Left ventricle myocardium inferior (tissue), 1 donor: ENCODE measurements around the gene TRAF3. TPM values are rescaled to one million over a fixed set of nuclear protein-coding genes. Genes with fewer than 3 reads are reported as not detected.
A peak's percentile ranks its signal among the peaks of the same experiment; 100 is the strongest.

Source experiments
- DNase-seq: peaks from one replicate; pipeline ENCODE4 v3.0.0-alpha.2; 2020
- H3K27ac ChIP-seq: fragments of 200-600 bp; replicated peaks from 2 replicates; pipeline ENCODE4 v1.8.0; 2021
- H3K27me3 ChIP-seq: fragments of 200-600 bp; 2 replicates; pipeline ENCODE4 v1.8.0; 2021; ENCODE audit warnings: low read depth
- H3K36me3 ChIP-seq: fragments of 200-600 bp; 2 replicates; pipeline ENCODE4 v1.8.0; 2021
- H3K4me1 ChIP-seq: fragments of 200-600 bp; 2 replicates; pipeline ENCODE4 v1.8.0; 2021
- H3K4me3 ChIP-seq: fragments of 200-600 bp; 2 replicates; pipeline ENCODE4 v1.8.0; 2021; ENCODE audit warnings: mild to moderate bottlenecking, moderate library complexity
- H3K9me3 ChIP-seq: fragments of 200-600 bp; replicated peaks from 2 replicates; pipeline ENCODE4 v1.8.0; 2021
- intact Hi-C: fragments of 100-400 bp; cut with micrococcal nuclease; formaldehyde crosslinking; loops from one replicate; pipeline ENCODE4 v1.11.0; 2022
- total RNA-seq: library from RNA; stranded (reverse); fragmentation: NEBNext Ultra II Directional; extraction: Animal tissue kit (Norgen Biotek cat#: 25700); gene quantifications from one replicate; pipeline ENCODE4 v1.2.1, GENCODE V29; 2021
- TF ChIP-seq, protein P1 (sequence below): fragments of 200-600 bp; IDR thresholded peaks from 2 replicates; pipeline ENCODE4 v1.8.0; 2021; ENCODE audit warnings: antibody characterized with exemption, mild to moderate bottlenecking, borderline replicate concordance
- donor health status: DM: no; HTN: yes; CAD: no; lungs with severe emphysema.

Gene TRAF3
- total RNA-seq, 1 donor from 2014 or later = 11.3 TPM

DNA sequence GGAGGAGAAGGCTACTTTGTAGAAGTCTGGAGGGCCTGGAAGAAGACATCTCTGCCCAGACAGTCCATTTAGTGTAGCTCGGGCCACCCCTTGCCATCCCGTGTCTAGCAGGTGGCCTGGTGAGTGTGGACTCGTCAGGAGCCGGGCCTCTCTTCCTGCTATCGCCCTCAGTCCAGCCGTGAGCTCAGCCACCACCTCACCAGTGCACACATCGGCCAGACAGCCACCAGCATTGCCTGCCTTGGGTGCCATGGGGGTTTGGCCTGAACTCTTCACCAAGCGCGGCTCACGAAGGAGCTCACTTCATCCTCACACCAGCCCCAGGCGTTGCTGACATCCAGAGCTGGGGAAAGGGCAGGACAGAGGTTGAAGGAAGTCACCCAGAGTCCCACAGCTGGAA, 19.6 kb upstream of the TRAF3 start:
- H3K9me3 ChIP-seq = no peaks in the 10 kb centered on the region
- H3K4me3 ChIP-seq = no peak overlapping the region
- no peaks in the 10 kb centered on the region for H3K36me3 ChIP-seq
- peaks cover 21% of the 10 kb centered on the region for H3K27me3 ChIP-seq
- no peak for DNase-seq
- TF ChIP-seq, protein P1, sequence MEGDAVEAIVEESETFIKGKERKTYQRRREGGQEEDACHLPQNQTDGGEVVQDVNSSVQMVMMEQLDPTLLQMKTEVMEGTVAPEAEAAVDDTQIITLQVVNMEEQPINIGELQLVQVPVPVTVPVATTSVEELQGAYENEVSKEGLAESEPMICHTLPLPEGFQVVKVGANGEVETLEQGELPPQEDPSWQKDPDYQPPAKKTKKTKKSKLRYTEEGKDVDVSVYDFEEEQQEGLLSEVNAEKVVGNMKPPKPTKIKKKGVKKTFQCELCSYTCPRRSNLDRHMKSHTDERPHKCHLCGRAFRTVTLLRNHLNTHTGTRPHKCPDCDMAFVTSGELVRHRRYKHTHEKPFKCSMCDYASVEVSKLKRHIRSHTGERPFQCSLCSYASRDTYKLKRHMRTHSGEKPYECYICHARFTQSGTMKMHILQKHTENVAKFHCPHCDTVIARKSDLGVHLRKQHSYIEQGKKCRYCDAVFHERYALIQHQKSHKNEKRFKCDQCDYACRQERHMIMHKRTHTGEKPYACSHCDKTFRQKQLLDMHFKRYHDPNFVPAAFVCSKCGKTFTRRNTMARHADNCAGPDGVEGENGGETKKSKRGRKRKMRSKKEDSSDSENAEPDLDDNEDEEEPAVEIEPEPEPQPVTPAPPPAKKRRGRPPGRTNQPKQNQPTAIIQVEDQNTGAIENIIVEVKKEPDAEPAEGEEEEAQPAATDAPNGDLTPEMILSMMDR = no peak
- H3K27ac ChIP-seq = no peak overlapping the region
- H3K4me1 ChIP-seq = peaks cover 8% of the 10 kb centered on the region
- intact Hi-C loops = no loop called here

DNA sequence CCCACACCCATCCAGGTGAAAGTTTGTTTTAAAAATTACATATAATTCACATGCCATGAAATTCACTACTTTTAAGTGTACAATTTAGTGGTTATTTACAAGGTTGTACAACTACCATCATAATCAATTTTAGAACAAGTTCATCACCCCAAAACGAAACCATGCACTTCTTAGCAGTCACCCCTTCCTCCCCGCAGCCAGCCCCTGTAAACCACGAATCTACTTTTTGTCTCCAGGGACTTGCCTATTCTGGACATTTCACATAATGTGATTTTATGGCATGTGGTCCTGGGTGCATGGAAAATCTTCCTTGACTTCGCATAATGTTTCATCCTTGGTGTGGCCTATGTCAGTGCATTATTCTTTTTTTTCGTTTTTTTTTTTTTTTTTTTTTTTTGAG, 19.2 kb upstream of the TRAF3 start:
- Histone ChIP-seq H3K36me3 (no peaks in the 10 kb centered on the region), H3K4me1 (peaks cover 8% of the 10 kb centered on the region), H3K27me3 (peaks cover 24% of the 10 kb centered on the region), H3K4me3 (no peak overlapping the region), H3K27ac (no peak overlapping the region), H3K9me3 (no peaks in the 10 kb centered on the region)
- intact Hi-C loops = no loop called here
- TF ChIP-seq, protein P1 = no peak
- DNase-seq = no peak

DNA sequence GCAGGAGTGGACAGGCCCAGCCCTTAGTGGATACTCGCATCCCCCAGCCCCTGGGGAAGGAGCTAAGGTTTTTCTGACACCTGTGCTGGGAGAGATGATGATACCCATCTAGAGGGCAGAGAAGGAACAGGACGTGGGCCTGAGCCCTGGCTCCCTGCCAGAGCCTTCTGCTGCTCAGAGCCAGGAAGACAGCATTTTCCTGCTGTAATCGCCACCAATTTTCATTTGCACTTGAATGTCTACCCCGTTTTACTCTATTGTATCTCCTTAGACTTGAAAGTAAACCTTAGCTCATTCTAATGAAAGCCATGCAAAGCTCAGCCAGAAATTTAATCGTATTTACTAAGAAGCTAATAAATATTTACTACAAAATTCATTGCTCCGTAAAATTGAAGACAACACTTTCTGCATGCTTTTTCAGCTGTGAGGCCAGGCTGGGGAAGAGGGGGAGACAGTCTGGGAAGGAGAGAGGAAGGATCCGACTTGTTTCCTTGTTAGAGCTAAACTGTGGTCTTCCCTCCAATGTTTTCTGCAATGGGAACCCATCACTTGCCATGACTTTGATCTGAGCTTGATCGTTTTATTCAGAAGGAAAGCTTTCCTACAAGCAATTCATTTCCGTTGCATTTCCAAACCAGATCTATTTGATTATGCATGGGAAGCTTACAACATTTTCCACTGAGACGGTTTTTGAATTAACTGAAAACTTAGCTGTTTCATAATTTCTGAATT, 17.6 kb upstream of the TRAF3 start:
- intact Hi-C loops = no loop called here
- TF ChIP-seq, protein P1 = no peak
- Histone ChIP-seq H3K9me3 (no peaks in the 10 kb centered on the region), H3K4me3 (no peak overlapping the region), H3K4me1 (peaks cover 8% of the 10 kb centered on the region), H3K36me3 (no peaks in the 10 kb centered on the region), H3K27me3 (peaks cover 31% of the 10 kb centered on the region), H3K27ac (no peak overlapping the region)
- DNase-seq = no peak

DNA sequence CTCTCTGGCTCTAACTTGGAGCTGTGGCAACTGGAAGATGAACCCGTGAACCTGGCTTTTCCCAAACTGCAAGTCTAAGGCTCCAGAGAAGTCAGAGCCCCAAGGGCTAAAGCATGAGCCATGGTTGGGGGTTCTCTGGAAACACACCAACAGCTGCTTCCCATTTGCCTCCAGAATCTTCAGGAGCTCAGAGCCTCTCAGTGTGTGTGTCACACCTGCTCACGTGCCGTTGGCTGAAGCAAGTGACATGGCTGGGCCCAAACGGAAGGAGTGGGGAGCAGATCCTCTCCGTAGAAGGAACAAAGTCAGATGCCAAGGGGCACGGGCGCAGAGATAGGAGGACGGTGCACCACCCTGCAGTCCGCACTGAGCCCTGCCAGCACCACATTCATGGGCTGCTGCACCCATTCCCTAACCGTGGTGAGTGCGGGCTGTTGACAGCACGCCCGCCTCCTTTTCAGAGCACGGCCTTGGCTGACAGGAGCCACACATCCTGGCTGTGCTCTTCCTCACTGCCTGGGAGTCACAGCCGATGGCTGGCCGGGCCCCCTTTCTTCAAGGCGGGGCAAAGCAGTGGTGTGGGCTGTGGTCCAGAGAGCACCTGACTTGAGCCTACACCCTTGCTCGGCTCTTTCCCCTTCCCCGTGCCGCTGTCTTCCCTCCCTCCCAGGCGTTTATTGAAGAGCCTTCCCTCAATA, 16.6 kb upstream of the TRAF3 start:
- Histone ChIP-seq H3K27me3 (peaks cover 31% of the 10 kb centered on the region), H3K4me3 (peak overlapping the region; percentile 25), H3K27ac (no peak overlapping the region), H3K4me1 (peaks cover 8% of the 10 kb centered on the region), H3K36me3 (no peaks in the 10 kb centered on the region), H3K9me3 (no peaks in the 10 kb centered on the region)
- intact Hi-C loops = no loop called here
- TF ChIP-seq, protein P1 = no peak
- DNase-seq = no peak

DNA sequence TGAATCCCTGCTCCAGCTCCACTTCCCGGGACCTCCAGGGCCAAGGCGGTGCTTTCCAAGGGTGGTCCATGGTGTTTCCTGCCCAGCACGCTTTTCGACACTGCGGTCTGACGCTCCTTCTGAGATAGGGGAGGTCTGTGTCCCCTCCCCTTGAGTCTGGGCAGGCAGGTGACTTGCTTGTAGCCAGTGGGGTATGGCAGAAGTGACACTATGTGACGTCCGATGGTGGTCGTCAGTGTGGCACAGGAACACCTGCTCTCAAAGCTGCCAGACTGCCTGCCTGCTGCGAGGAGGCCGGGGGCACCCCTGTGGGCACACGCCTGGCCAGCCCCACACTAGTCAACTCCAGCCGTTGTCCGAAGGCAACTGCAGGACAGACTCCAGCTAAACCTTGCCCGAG, 16.0 kb upstream of the TRAF3 start:
- intact Hi-C loops = no loop called here
- TF ChIP-seq, protein P1 = no peak
- H3K27me3 ChIP-seq = peaks cover 31% of the 10 kb centered on the region
- no peaks in the 10 kb centered on the region for H3K36me3 ChIP-seq
- H3K4me1 ChIP-seq = peaks cover 8% of the 10 kb centered on the region
- no peak overlapping the region for H3K4me3 ChIP-seq
- no peak overlapping the region for H3K27ac ChIP-seq
- DNase-seq = no peak
- no peaks in the 10 kb centered on the region for H3K9me3 ChIP-seq
